GM21360 (cell line): Measurements from ENCODE around the gene TBX20.
"Not testable (repeated sequence)": the region's sequence is repeated elsewhere in the genome, so short reads cannot be mapped to it uniquely, and the experiment has no call there.

Source experiments
- ATAC-seq: cut with Tn5 transposase; IDR thresholded peaks from one replicate; pipeline ENCODE4 v1.9.1; 2021; ENCODE audit warnings: mild to moderate bottlenecking, moderate library complexity; ENCODE audit not compliant: unreplicated experiment

The TBX20 gene

GRCh38 chr7:35228496-35229051, 25.3 kb downstream of the TBX20 start:
- ATAC-seq, result peak; percentile 69

- ATAC-seq, result not testable (repeated sequence)
Observed at GRCh38 chr7:35227438-35227837, 26.5 kb downstream of the TBX20 start.

- ATAC-seq, result not testable (repeated sequence)
Observed at GRCh38 chr7:35222445-35222844, 31.5 kb downstream of the TBX20 start.

- not testable (repeated sequence) for ATAC-seq
Observed at GRCh38 chr7:35220176-35220575, 33.7 kb downstream of the TBX20 start.

GRCh38 chr7:35216033-35216432, 37.9 kb downstream of the TBX20 start:
- ATAC-seq, result not testable (repeated sequence)

GRCh38 chr7:35215063-35215462, 38.8 kb downstream of the TBX20 start:
- ATAC-seq, result not testable (repeated sequence)

GRCh38 chr7:35206924-35207323, 47.0 kb downstream of the TBX20 start:
- ATAC-seq, result not testable (repeated sequence)

GRCh38 chr7:35204850-35205249, 49.0 kb downstream of the TBX20 start:
- ATAC-seq, result not testable (repeated sequence)

GRCh38 chr7:35204031-35204430, 49.9 kb downstream of the TBX20 start:
- ATAC-seq, result not testable (repeated sequence)

GRCh38 chr7:35202353-35202752, 51.5 kb downstream of the TBX20 start:
- ATAC-seq, result not testable (repeated sequence)

GRCh38 chr7:35200170-35200569, 53.7 kb downstream of the TBX20 start:
- not testable (repeated sequence) for ATAC-seq

GRCh38 chr7:35198370-35199140, 55.3 kb downstream of the TBX20 start:
- not testable (repeated sequence) for ATAC-seq

- not testable (repeated sequence) for ATAC-seq
Observed at GRCh38 chr7:35191571-35191970, 62.3 kb downstream of the TBX20 start.

GRCh38 chr7:35190146-35190773, 63.6 kb downstream of the TBX20 start:
- not testable (repeated sequence) for ATAC-seq

GRCh38 chr7:35186751-35187150, 67.1 kb downstream of the TBX20 start:
- ATAC-seq, result not testable (repeated sequence)

GRCh38 chr7:35185908-35186731, 67.8 kb downstream of the TBX20 start:
- no peak for ATAC-seq

GRCh38 chr7:35185578-35185907, 68.4 kb downstream of the TBX20 start:
- not testable (repeated sequence) for ATAC-seq

GRCh38 chr7:35184961-35185360, 68.9 kb downstream of the TBX20 start:
- ATAC-seq, result not testable (repeated sequence)

- ATAC-seq, result not testable (repeated sequence)
Observed at GRCh38 chr7:35183873-35184503, 69.9 kb downstream of the TBX20 start.

GRCh38 chr7:35180665-35181064, 73.2 kb downstream of the TBX20 start:
- ATAC-seq, result not testable (repeated sequence)

- ATAC-seq, result not testable (repeated sequence)
Observed at GRCh38 chr7:35173176-35173575, 80.7 kb downstream of the TBX20 start.
